Activated CD8-positive, alpha-beta T cell treated with anti-CD3 and anti-CD28 coated beads, Interleukin-2, amount 10 ng/mL, durations not matched to agents 7 days and 5 days (primary cell): ENCODE measurements around the gene SIX2. TPM values are rescaled to one million over a fixed set of nuclear protein-coding genes. Genes with fewer than 3 reads are reported as not detected.

Experiments used
- ATAC-seq: fragments of 150-1000 bp; cut with Tn5 transposase; one replicate; pipeline ENCODE4 v1.10.0; 2021; ENCODE audit warnings: moderate library complexity
- CTCF ChIA-PET: fragments of 350-600 bp; sonication (Branson Sonifier 250); formaldehyde crosslinking; loops from one replicate; lab custom pipeline; 2021; ENCODE audit warnings: antibody characterized with exemption; lab: Charles Lee
- POLR2A ChIA-PET: fragments of 350-600 bp; sonication (Branson Sonifier 250); formaldehyde crosslinking; loops from one replicate; lab custom pipeline; 2021; ENCODE audit warnings: antibody characterized with exemption; lab: Charles Lee
- DNase-seq: peaks from one replicate; pipeline ENCODE4 v3.0.0-alpha.2; 2020
- H3K27ac Mint-ChIP-seq: one replicate; pipeline ENCODE4 v1.8.0; 2021; ENCODE audit warnings: mild to moderate bottlenecking, mixed read lengths
- H3K27me3 Mint-ChIP-seq: one replicate; pipeline ENCODE4 v1.8.0; 2021; ENCODE audit warnings: low read depth, mixed read lengths
- H3K36me3 Mint-ChIP-seq: one replicate; pipeline ENCODE4 v1.8.0; 2021; ENCODE audit warnings: low read depth, mixed read lengths
- H3K4me1 Mint-ChIP-seq: one replicate; pipeline ENCODE4 v1.8.0; 2021; ENCODE audit warnings: low read depth, mixed read lengths
- H3K4me3 Mint-ChIP-seq: one replicate; pipeline ENCODE4 v1.8.0; 2021; ENCODE audit warnings: mild to moderate bottlenecking, mixed read lengths
- H3K9me3 Mint-ChIP-seq: one replicate; pipeline ENCODE4 v1.8.0; 2022; ENCODE audit warnings: mixed read lengths; ENCODE audit not compliant: insufficient read depth
- total RNA-seq, 2 experiments: library from RNA; stranded (reverse); gene quantifications; one replicate each; pipeline ENCODE4 v1.2.3, GENCODE V29; 2021

Gene SIX2
- total RNA-seq, 2 experiments from 2014 or later, result not detected

GRCh38 chr2:45006942-45007287 is 2.3 kb downstream of the SIX2 start:
- Mint-ChIP-seq H3K27ac (no peak overlapping the region), H3K27me3 (peaks cover 85% of the 10 kb centered on the region), H3K36me3 (no peaks in the 10 kb centered on the region), H3K4me1 (peaks cover 27% of the 10 kb centered on the region), H3K4me3 (no peak overlapping the region), H3K9me3 (no peaks in the 10 kb centered on the region)
- ATAC-seq, result no peak
- no peak for DNase-seq
- ChIA-PET CTCF (no interaction called here), POLR2A (no interaction called here)

- ATAC-seq, result no peak
These were observed 3.0 kb downstream of the SIX2 start for GRCh38 chr2:45006041-45006941.

GRCh38 chr2:45005261-45006002 is 3.8 kb downstream of the SIX2 start:
- H3K4me3 Mint-ChIP-seq, result no peak overlapping the region

More at GRCh38 chr2:45006041-45006941, 3.0 kb downstream of the SIX2 start:
- ChIA-PET POLR2A (no interaction called here), CTCF (interaction anchor here (1.0 kb wide), 1 partner anchor 772 kb away, joined by 3 read pairs; no protein-coding TSS in a partner anchor)
- Mint-ChIP-seq H3K4me1 (peaks cover 32% of the 10 kb centered on the region), H3K27me3 (peaks cover 85% of the 10 kb centered on the region), H3K27ac (no peak overlapping the region), H3K9me3 (no peaks in the 10 kb centered on the region), H3K4me3 (no peak overlapping the region), H3K36me3 (no peaks in the 10 kb centered on the region)
- DNase-seq, result no peak

GRCh38 chr2:45004562-45005191 is 4.6 kb downstream of the SIX2 start:
- Mint-ChIP-seq H3K4me3 (peak overlapping the region; percentile 15), H3K27ac (no peak overlapping the region), H3K9me3 (no peaks in the 10 kb centered on the region), H3K27me3 (peaks cover 80% of the 10 kb centered on the region), H3K4me1 (peaks cover 30% of the 10 kb centered on the region), H3K36me3 (no peaks in the 10 kb centered on the region)
- POLR2A ChIA-PET, result no interaction called here
- ATAC-seq (no peak), DNase-seq (no peak)
- CTCF ChIA-PET, result interaction anchor here (0.9 to 1.0 kb wide), 2 partner anchors 49 to 774 kb away, joined by 3 read pairs; no protein-coding TSS in a partner anchor

More at GRCh38 chr2:45005261-45006002, 3.8 kb downstream of the SIX2 start:
- H3K27ac Mint-ChIP-seq, result no peak overlapping the region
- H3K36me3 Mint-ChIP-seq, result no peaks in the 10 kb centered on the region
- DNase-seq (no peak), ATAC-seq (no peak)
- POLR2A ChIA-PET, result no interaction called here
- peaks cover 82% of the 10 kb centered on the region for H3K27me3 Mint-ChIP-seq
- CTCF ChIA-PET, result interaction anchor here (0.9 to 1.0 kb wide), 2 partner anchors 50 to 773 kb away, joined by 3 read pairs; no protein-coding TSS in a partner anchor
- H3K9me3 Mint-ChIP-seq, result no peaks in the 10 kb centered on the region
- peaks cover 33% of the 10 kb centered on the region for H3K4me1 Mint-ChIP-seq

GRCh38 chr2:45003579-45004551 is 5.4 kb downstream of the SIX2 start:
- peaks cover 30% of the 10 kb centered on the region for H3K4me1 Mint-ChIP-seq
- POLR2A ChIA-PET, result no interaction called here
- CTCF ChIA-PET, result interaction anchor here (0.9 kb wide), 1 partner anchor 48 kb away, joined by 3 read pairs; no protein-coding TSS in a partner anchor

GRCh38 chr2:45002686-45003085 is 6.6 kb downstream of the SIX2 start:
- no peaks in the 10 kb centered on the region for H3K9me3 Mint-ChIP-seq
- ChIA-PET CTCF (no interaction called here), POLR2A (no interaction called here)
- peaks cover 20% of the 10 kb centered on the region for H3K4me1 Mint-ChIP-seq
- H3K36me3 Mint-ChIP-seq, result no peaks in the 10 kb centered on the region
- no peak for ATAC-seq
- peaks cover 85% of the 10 kb centered on the region for H3K27me3 Mint-ChIP-seq
- H3K4me3 Mint-ChIP-seq, result no peak overlapping the region
- DNase-seq, result no peak
- no peak overlapping the region for H3K27ac Mint-ChIP-seq

More at GRCh38 chr2:45003579-45004551, 5.4 kb downstream of the SIX2 start:
- H3K4me3 Mint-ChIP-seq, result no peak overlapping the region
- no peaks in the 10 kb centered on the region for H3K9me3 Mint-ChIP-seq
- H3K36me3 Mint-ChIP-seq, result no peaks in the 10 kb centered on the region
- H3K27me3 Mint-ChIP-seq, result peaks cover 85% of the 10 kb centered on the region
- H3K27ac Mint-ChIP-seq, result no peak overlapping the region
- no peak for ATAC-seq
- DNase-seq, result no peak

GRCh38 chr2:45001869-45002385 is 7.3 kb downstream of the SIX2 start:
- ATAC-seq, result no peak
- no peak for DNase-seq
- ChIA-PET POLR2A (no interaction called here), CTCF (no interaction called here)
- Mint-ChIP-seq H3K27me3 (peaks cover 84% of the 10 kb centered on the region), H3K4me3 (peak overlapping the region; percentile 10), H3K4me1 (peaks cover 20% of the 10 kb centered on the region), H3K36me3 (no peaks in the 10 kb centered on the region), H3K9me3 (no peaks in the 10 kb centered on the region), H3K27ac (no peak overlapping the region)

GRCh38 chr2:45000921-45001868 is 8.1 kb downstream of the SIX2 start:
- Mint-ChIP-seq H3K4me1 (peaks cover 17% of the 10 kb centered on the region), H3K4me3 (peak overlapping the region; percentile 10), H3K27ac (no peak overlapping the region), H3K36me3 (no peaks in the 10 kb centered on the region), H3K9me3 (no peaks in the 10 kb centered on the region), H3K27me3 (peaks cover 84% of the 10 kb centered on the region)
- no peak for ATAC-seq
- no peak for DNase-seq
- ChIA-PET CTCF (interaction anchor here (3.0 kb wide), 1 partner anchor 20 kb away, joined by 13 read pairs; no protein-coding TSS in a partner anchor), POLR2A (interaction anchor here (0.6 kb wide), 1 partner anchor 88 kb away, joined by 3 read pairs; no protein-coding TSS in a partner anchor)

GRCh38 chr2:45000341-45000901 is 8.8 kb downstream of the SIX2 start:
- CTCF ChIA-PET, result interaction anchor here (1.1 to 3.0 kb wide), 2 partner anchors 19 to 44 kb away, joined by 3 to 13 read pairs; no protein-coding TSS in a partner anchor

More at GRCh38 chr2:45000341-45000901, 8.8 kb downstream of the SIX2 start:
- Mint-ChIP-seq H3K27me3 (peaks cover 83% of the 10 kb centered on the region), H3K36me3 (no peaks in the 10 kb centered on the region), H3K4me1 (peaks cover 15% of the 10 kb centered on the region), H3K9me3 (no peaks in the 10 kb centered on the region), H3K4me3 (no peak overlapping the region), H3K27ac (no peak overlapping the region)
- DNase-seq, result no peak
- ATAC-seq, result no peak
- POLR2A ChIA-PET, result no interaction called here
